Right ventricle myocardium inferior (tissue), 1 donor: ENCODE data around the gene MYZAP. TPM values are rescaled to one million over a fixed set of nuclear protein-coding genes. Genes with fewer than 3 reads are reported as not detected.

ENCODE experiments used
- ATAC-seq: fragments of 200-7000 bp; cut with Tn5 transposase; one replicate; pipeline ENCODE4 v1.9.1; 2020; ENCODE audit warnings: mild to moderate bottlenecking, moderate library complexity
- DNase-seq: peaks from one replicate; pipeline ENCODE4 v3.0.0; 2021; ENCODE audit errors: missing footprints
- intact Hi-C: fragments of 100-400 bp; cut with DNase I; formaldehyde crosslinking; loops from one replicate; pipeline ENCODE4 v1.11.0; 2022
- total RNA-seq: library from RNA; stranded (reverse); fragmentation: NEBNext Ultra II Directional; extraction: Animal tissue kit (Norgen Biotek cat#: 25700); gene quantifications from one replicate; pipeline ENCODE4 v1.2.1, GENCODE V29; 2021
- donor health status: DM: no; HTN: yes; CAD: no; lungs with severe emphysema.

The MYZAP gene
- total RNA-seq, 1 donor from 2014 or later, result 869 TPM

- intact Hi-C loops, result loop anchor here (5.0 to 10.0 kb wide), 2 partner anchors 35 to 397 kb away; partner anchors contain the start of gene ALDH1A2
- ATAC-seq, result peak; percentile 73
- DNase-seq, result no peak
These were observed 75.6 kb downstream of the MYZAP start for GRCh38 chr15:57667171-57667849.

GRCh38 chr15:57668016-57668415 lies 76.3 kb downstream of the MYZAP start:
- no peak for DNase-seq
- ATAC-seq, result no peak
- intact Hi-C loops, result loop anchor here (5.0 to 10.0 kb wide), 2 partner anchors 34 to 397 kb away; partner anchors contain the start of gene ALDH1A2

GRCh38 chr15:57671636-57672035 lies 79.9 kb downstream of the MYZAP start:
- no peak for ATAC-seq
- intact Hi-C loops, result no loop called here
- no peak for DNase-seq

GRCh38 chr15:57675481-57676181 lies 83.9 kb downstream of the MYZAP start:
- intact Hi-C loops, result no loop called here
- DNase-seq (no peak), ATAC-seq (no peak)

- intact Hi-C loops, result no loop called here
- ATAC-seq (no peak), DNase-seq (no peak)
These were observed 84.9 kb downstream of the MYZAP start for GRCh38 chr15:57676585-57676984.

GRCh38 chr15:57677204-57677603 lies 85.5 kb downstream of the MYZAP start:
- ATAC-seq (no peak), DNase-seq (no peak)
- intact Hi-C loops, result no loop called here

GRCh38 chr15:57680021-57680420 lies 88.3 kb downstream of the MYZAP start:
- intact Hi-C loops, result no loop called here
- DNase-seq (no peak), ATAC-seq (no peak)

- ATAC-seq (peak; percentile 35), DNase-seq (no peak)
- intact Hi-C loops, result no loop called here
These were observed 89.3 kb downstream of the MYZAP start for GRCh38 chr15:57681011-57681410.

GRCh38 chr15:57683481-57683880 lies 91.8 kb downstream of the MYZAP start:
- ATAC-seq, result peak; percentile 10
- no peak for DNase-seq
- intact Hi-C loops, result no loop called here

GRCh38 chr15:57684491-57685151 lies 92.9 kb downstream of the MYZAP start:
- intact Hi-C loops, result no loop called here
- DNase-seq, result no peak
- no peak for ATAC-seq

- intact Hi-C loops, result no loop called here
- ATAC-seq (peak; percentile 19), DNase-seq (no peak)
These were observed 93.8 kb downstream of the MYZAP start for GRCh38 chr15:57685306-57686095.

GRCh38 chr15:57686657-57687056 lies 95.0 kb downstream of the MYZAP start:
- ATAC-seq, result peak; percentile 73
- intact Hi-C loops, result no loop called here
- DNase-seq, result no peak

- DNase-seq (no peak), ATAC-seq (peak; percentile 23)
- intact Hi-C loops, result no loop called here
These were observed 98.8 kb downstream of the MYZAP start for GRCh38 chr15:57690341-57690966.

GRCh38 chr15:57691082-57691481 lies 99.4 kb downstream of the MYZAP start:
- peak; percentile 32 for ATAC-seq

GRCh38 chr15:57692709-57693108 lies 101.0 kb downstream of the MYZAP start:
- ATAC-seq, result peak; percentile 29
- intact Hi-C loops, result no loop called here
- DNase-seq, result no peak

More at GRCh38 chr15:57691082-57691481, 99.4 kb downstream of the MYZAP start:
- intact Hi-C loops, result no loop called here
- DNase-seq, result no peak

GRCh38 chr15:57694279-57694678 lies 102.6 kb downstream of the MYZAP start:
- no peak for DNase-seq
- no peak for ATAC-seq
- intact Hi-C loops, result no loop called here

- DNase-seq, result no peak
- intact Hi-C loops, result no loop called here
- no peak for ATAC-seq
These were observed 104.4 kb downstream of the MYZAP start for GRCh38 chr15:57696146-57696545.

GRCh38 chr15:57697588-57697987 lies 105.9 kb downstream of the MYZAP start:
- no peak for ATAC-seq

GRCh38 chr15:57698243-57698642 lies 106.5 kb downstream of the MYZAP start:
- intact Hi-C loops, result no loop called here
- DNase-seq, result no peak
- ATAC-seq, result no peak

More at GRCh38 chr15:57697588-57697987, 105.9 kb downstream of the MYZAP start:
- DNase-seq, result no peak
- intact Hi-C loops, result no loop called here
